HPDE6-E6E7 (cell line): ENCODE data around the gene AIFM2.
A peak's percentile ranks its signal among the peaks of the same experiment; 100 is the strongest.

Source experiments
- DNase-seq: peaks from one replicate; pipeline ENCODE4 v3.0.0; 2011; ENCODE audit warnings: missing footprints; ENCODE audit errors: extremely low spot score

The AIFM2 gene

GRCh38 chr10:70146489-70147258, 14.0 kb upstream of the AIFM2 start, which contains the start of gene TYSND1:
TSS of gene TYSND1 (minus strand) at chr10:70146700. CDS start at chr10:70146586, 114 bp downstream.
- DNase-seq, result peak; percentile 96

- peak; percentile 41 for DNase-seq
Measured at GRCh38 chr10:70145666-70146488, 13.3 kb upstream of the AIFM2 start.

GRCh38 chr10:70145166-70145665, 12.6 kb upstream of the AIFM2 start:
- DNase-seq, result no peak

DNA sequence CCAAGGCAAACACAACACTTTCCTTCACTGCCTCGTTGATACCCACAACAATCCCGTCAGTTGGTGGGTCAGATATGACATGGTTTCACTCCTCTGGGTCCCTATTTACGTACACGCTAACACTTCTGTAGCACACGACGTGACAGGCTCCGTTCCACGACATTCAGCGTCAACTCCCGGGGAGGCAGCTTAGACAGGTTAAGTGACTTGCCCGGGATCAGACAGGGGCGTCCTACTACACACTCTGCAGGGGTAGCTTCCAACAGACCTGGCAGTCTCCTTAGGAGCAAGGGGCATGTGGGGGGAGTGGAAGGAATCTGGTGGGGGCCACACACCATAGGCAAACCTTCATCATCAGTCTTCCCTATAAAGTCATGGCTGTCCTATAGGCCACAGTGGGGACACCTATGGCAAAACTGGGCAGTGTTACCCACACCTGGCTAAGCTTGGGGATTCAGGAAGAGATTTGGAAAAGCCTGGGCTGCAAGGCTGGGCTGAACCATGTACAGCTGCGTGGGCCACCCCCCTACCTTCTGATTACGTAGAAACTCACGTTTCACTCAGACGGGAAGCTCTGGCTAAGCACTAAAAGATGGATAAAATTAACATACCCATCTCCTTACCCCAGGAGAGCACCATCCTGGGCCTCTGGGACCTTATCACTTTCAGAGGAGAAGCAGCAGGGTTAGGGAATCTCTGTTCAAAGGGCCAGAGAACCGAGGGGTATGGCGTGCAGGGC, 11.9 kb upstream of the AIFM2 start:
- DNase-seq, result no peak

- no peak for DNase-seq
Measured at GRCh38 chr10:70142555-70142954, 9.9 kb upstream of the AIFM2 start.

- no peak for DNase-seq
Measured at GRCh38 chr10:70140297-70140696, 7.7 kb upstream of the AIFM2 start.

DNA sequence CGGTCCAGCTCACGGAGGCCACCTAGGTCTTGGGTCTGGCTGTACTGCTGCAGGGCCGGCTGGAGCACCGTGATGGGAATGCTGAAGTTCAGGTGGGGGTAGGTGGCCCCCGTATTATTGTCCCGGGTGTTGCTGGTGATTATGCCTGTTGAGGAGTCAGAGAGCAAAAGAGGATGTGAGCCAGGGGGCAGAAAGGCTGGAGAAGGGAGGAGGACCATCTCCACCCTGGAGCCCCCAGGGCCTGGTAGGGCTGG, 7.3 kb upstream of the AIFM2 start:
- DNase-seq, result no peak

GRCh38 chr10:70139151-70139996, 6.7 kb upstream of the AIFM2 start:
- no peak for DNase-seq

DNA sequence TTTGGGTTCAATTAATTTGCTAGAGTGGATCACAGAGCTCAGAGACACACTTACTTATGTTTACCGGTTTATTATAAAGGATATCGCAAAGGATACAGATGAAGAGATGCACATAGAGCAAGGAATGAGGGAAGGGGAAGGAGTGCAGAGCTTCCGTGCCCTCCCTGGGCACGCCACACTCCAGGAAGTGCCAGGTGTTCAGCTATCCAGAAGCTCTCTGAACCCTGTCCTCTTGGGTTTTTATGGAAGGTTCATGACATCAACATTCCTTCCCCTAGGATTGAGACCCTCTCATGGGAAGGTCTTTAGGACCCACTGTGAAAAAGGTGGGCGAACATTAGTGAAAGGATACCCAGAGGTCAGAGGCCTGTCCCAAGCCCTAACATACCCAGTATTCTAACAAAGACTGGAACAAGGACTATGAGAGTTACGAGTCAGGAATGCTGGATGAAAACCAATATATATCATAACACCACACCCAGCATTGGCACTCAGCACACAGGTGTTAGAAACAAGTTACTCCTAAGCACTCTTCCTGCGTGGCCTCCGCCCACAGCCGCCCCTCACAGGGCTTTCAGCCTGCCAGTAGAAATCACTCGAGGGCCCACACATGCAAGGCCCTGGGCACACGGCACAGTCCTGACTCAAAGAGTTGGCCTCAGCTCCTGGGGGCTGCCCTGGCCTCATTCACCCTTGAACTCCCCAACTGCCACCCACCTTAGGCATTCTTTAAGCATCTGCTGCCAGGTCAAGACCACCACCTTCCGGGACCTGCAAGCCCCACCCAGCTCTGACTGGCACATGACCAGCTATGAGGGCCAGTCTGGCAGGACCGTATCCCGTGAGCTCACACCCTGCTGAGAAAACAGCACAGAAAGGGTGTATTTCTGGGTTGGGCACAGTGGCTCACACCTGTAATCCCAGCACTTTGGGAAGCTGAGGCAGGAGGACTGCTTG, 5.6 kb upstream of the AIFM2 start:
- no peak for DNase-seq

- DNase-seq, result no peak
Measured at GRCh38 chr10:70137135-70137534, 4.5 kb upstream of the AIFM2 start.

DNA sequence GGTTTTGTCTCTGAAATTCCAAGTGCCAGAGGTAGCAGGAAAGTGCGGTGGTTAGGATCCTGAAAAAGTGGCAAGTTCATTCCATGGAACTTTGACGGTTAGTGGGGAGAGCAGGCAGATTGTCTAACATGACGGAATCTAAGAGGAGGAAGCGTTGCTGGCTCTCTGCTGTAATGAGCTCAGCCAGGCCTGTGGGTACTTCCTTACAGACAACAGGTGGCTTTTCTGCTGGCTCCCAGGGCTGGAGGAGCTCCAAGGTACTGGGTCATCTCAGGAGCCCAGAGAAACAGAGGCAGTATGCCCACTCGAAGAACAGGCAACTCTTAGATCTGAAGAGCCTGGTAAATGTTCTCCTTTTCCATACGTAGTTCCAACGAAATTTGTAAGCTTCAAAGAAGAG, 3.1 kb upstream of the AIFM2 start:
- DNase-seq, result no peak

- no peak for DNase-seq
Measured at GRCh38 chr10:70135046-70135445, 2.4 kb upstream of the AIFM2 start.

DNA sequence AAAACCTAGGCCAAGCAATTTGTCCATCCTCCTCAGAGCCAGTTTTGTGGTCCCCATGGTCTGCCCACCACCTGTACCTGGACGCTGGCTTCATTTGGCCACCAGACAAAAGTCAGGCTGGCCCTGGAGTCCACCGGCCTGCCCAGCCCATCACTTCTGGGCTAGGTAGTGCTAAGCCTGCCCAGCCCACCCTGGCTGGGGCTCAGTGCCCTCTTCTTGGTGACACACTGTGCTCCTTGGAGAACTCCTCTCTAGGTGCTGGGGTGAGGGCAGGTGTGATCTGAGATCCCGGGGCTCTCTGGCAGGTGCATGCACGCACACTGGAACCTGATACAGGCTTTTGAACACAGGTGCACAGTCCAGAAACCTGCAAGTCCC, 1.1 kb downstream of the AIFM2 start:
- no peak for DNase-seq

DNA sequence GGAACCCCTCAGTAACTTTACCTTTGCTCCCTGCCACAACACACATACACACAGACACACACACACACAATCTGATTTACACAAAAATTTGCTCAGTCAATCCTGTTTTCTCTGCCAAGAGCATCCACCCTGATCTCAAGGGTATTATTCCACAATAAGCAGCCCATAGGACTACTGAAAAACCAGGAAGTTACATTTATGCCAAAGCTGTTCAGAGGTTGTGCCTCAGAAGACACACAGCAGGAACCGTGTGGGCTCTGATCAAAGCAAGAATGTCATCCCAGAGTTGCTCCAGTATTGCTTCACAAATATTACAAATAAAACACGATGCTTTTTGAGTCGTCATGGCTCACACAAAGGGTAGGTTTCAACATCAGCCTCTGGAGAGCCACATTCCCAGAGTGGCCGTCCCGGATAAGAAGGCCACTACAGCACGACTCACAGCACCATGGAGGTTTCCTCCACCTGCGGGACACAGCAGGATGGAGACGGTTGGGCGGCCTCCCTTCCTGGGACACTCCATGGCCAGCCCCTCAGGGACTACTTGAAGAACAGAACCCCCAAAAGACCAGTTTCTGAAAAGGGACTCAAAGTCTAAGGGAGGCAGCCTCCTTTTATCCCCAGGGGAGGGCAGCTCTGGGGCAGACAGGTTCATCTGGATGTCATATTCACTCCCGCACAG, 1.6 kb downstream of the AIFM2 start:
- no peak for DNase-seq

DNA sequence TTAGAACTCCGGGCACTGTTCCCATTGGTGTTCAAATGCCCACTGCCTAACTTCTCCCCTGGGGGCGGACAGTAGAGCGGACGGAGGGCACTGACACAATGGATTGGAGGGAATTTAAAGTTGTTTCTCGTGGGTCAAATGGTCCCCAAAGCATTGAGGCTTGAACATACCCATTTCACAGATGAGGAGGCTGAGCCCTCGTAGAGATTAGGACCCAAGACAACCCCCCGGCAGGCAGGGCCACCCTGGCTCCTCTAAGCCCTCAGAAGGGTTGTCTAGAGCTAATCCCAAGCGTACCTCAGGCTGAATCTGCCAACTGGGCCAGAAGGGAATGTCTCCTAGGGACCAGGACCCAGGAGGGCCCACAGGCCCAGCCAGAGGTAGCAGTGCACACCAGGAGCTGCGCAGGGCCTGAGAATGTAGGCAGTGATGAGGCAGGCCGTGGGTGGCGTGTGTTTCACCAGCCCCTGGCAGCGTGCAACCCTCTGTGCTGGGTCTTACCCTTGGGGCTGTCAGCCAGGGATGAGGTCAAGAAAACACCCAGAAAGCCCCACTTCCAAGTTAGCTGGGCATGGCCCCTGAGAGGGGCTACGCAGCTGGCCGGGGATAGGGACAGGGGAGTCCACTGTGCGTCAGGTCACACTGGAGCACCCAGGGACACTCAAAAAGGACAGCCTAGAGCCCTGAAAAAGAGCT, 5.8 kb downstream of the AIFM2 start:
- no peak for DNase-seq

DNA sequence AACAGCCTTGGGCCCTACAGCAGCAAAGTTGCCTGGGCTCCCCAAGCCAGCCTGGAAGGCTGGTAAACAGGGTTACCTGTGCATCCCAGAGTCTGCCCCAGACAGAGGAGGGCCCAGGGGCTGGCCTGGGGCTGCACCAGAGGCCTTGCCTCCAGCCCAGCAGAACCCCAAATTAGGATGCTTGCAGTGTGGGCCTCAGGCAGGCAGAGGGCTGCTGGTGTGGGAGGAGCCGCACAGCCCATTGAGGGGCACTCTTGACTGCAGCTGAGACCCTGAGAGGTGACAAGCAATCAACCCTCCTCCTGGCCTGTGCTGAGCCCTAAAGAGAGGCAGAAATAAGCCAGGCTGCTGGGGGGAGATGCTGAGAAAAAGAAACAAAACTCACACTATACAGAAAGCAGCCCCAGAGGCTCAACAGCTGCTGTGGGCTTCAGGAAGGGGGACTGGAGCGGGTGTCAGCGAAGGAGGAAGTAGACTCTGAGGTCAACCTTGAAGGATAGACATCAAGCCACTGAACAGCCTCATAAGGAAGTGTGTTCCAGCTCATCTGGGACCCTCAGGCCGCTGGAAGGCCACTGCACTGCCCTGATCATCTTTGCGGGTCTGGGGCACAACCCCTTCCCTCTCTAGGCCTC, 6.6 kb downstream of the AIFM2 start:
- DNase-seq, result no peak

GRCh38 chr10:70124918-70125317, 7.7 kb downstream of the AIFM2 start:
- DNase-seq, result no peak

DNA sequence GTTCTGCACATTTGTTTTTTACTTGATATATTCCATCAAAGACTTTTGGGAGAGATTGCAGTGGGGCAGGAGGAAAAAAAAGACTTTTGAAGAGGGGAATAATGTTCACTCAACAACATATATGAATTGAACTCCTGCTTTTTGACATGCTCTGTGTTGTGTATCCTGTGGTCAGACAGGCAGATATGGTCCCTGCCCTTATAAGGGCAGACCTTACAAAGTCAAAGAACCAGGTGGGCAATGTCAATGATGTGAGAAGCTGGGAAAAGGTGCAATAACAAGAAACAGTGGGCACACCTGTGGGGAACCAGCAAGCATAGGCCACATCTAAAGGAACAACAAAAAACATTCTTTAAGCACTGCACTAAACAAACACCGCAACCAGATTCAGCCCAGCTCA, 8.2 kb downstream of the AIFM2 start:
- no peak for DNase-seq

DNA sequence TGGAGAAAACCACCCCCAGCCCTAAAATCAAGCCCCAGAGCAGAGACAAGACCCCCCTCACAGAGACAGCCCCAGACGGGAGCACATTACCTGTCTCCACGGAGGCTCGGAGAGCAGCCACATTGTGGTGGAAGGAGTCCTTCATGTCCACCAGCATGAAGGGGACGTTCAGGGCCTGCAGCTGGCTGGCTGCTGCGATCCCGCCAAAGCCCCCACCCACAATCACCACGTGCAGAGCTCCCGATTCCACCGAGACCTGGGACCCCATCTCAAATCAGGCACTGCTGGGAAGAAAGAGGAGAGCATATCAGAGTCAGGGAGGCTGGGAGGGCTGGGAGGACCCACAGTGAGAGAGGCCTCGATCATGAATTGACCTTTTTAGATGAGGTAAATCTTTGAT, 8.8 kb downstream of the AIFM2 start:
- DNase-seq, result no peak
